A673 (cell line): ENCODE measurements around the gene KRT4.

Experiments
- CTCF ChIP-seq: fragments of 300-800, 200-600 bp; sonication (generic); conservative IDR thresholded peaks from 2 replicates; pipeline ENCODE4 v1.5.1; 2017; ENCODE audit warnings: low read depth, mild to moderate bottlenecking, antibody characterized with exemption, low read length, moderate library complexity, mixed read lengths
- EZH2 ChIP-seq: fragments of 200-600 bp; sonication (generic); IDR thresholded peaks from 2 replicates; pipeline ENCODE4 v1.6.1; 2017; ENCODE audit warnings: borderline replicate concordance, low read depth, mild to moderate bottlenecking, mixed read lengths, antibody characterized with exemption, low read length; ENCODE audit not compliant: poor library complexity, severe bottlenecking

- no peak for TF ChIP-seq CTCF
- TF ChIP-seq EZH2 = no peak
Measured at GRCh38 chr12:52827499-52828090, 13.7 kb upstream of the KRT4 start.
